Astrocyte (in vitro differentiated cells and primary cell): ENCODE data around the gene LSM4. TPM values are rescaled to one million over a fixed set of nuclear protein-coding genes. Genes with fewer than 3 reads are reported as not detected.

Experiments used
- DNase-seq: peaks from one replicate; pipeline ENCODE4 v3.0.0-alpha.2; 2010; ENCODE audit warnings: low read depth
- FAIRE-seq: peaks from 2 replicates; lab custom pipeline; 2011; peaks lifted over from hg19 to GRCh38; lab: Jason Lieb, UNC
- H2AFZ ChIP-seq: 2 replicates; pipeline ENCODE4 v1.6.0; 2012; ENCODE audit warnings: low read depth, low read length, inconsistent platforms
- H3K27ac ChIP-seq: 2 replicates; pipeline ENCODE4 v1.5.1; 2011; ENCODE audit warnings: low read depth, low read length, inconsistent platforms
- H3K27me3 ChIP-seq: 2 replicates; pipeline ENCODE4 v1.6.0; 2011; ENCODE audit warnings: low read length, inconsistent platforms; ENCODE audit not compliant: insufficient read depth
- H3K36me3 ChIP-seq: 2 replicates; pipeline ENCODE4 v1.5.1; 2011; ENCODE audit warnings: low read length, inconsistent platforms; ENCODE audit not compliant: insufficient read depth
- H3K4me1 ChIP-seq: 2 replicates; pipeline ENCODE4 v1.5.1; 2011; ENCODE audit warnings: low read length, inconsistent platforms; ENCODE audit not compliant: insufficient read depth
- H3K4me2 ChIP-seq: 2 replicates; pipeline ENCODE4 v1.6.0; 2012; ENCODE audit warnings: low read length, inconsistent platforms
- H3K4me3 ChIP-seq: 2 replicates; pipeline ENCODE4 v1.5.1; 2011; ENCODE audit warnings: low read depth, mild to moderate bottlenecking, low read length, inconsistent platforms; ENCODE audit not compliant: insufficient read depth
- H3K79me2 ChIP-seq: 2 replicates; pipeline ENCODE4 v1.6.0; 2012; ENCODE audit warnings: mild to moderate bottlenecking, low read length, inconsistent platforms; ENCODE audit not compliant: insufficient read depth
- H3K9ac ChIP-seq: 2 replicates; pipeline ENCODE4 v1.6.0; 2012; ENCODE audit warnings: mild to moderate bottlenecking, low read length, inconsistent platforms
- H3K9me3 ChIP-seq: 2 replicates; pipeline ENCODE4 v1.5.1; 2012; ENCODE audit warnings: low read depth, mild to moderate bottlenecking, low read length, inconsistent platforms; ENCODE audit not compliant: insufficient read depth
- H4K20me1 ChIP-seq: 2 replicates; pipeline ENCODE4 v1.6.0; 2012; ENCODE audit warnings: low read length, inconsistent platforms; ENCODE audit not compliant: insufficient read depth
- H3K27ac Mint-ChIP-seq: one replicate; pipeline ENCODE4 v1.8.0; 2021; ENCODE audit warnings: mild to moderate bottlenecking, mixed read lengths; ENCODE audit not compliant: unreplicated experiment
- H3K27me3 Mint-ChIP-seq: one replicate; pipeline ENCODE4 v1.8.0; 2021; ENCODE audit warnings: low read depth, mixed read lengths; ENCODE audit not compliant: unreplicated experiment
- H3K36me3 Mint-ChIP-seq: one replicate; pipeline ENCODE4 v1.8.0; 2021; ENCODE audit warnings: low read depth, mixed read lengths; ENCODE audit not compliant: unreplicated experiment
- H3K4me1 Mint-ChIP-seq: one replicate; pipeline ENCODE4 v1.8.0; 2021; ENCODE audit warnings: low read depth, mixed read lengths; ENCODE audit not compliant: unreplicated experiment
- H3K4me3 Mint-ChIP-seq: one replicate; pipeline ENCODE4 v1.8.0; 2021; ENCODE audit warnings: mild to moderate bottlenecking, moderate library complexity, mixed read lengths; ENCODE audit not compliant: unreplicated experiment
- H3K9me3 Mint-ChIP-seq: one replicate; pipeline ENCODE4 v1.8.0; 2021; ENCODE audit warnings: mild to moderate bottlenecking, mixed read lengths; ENCODE audit not compliant: unreplicated experiment
- EZH2 ChIP-seq: IDR thresholded peaks from 2 replicates; pipeline ENCODE4 v1.6.1; 2012; ENCODE audit warnings: mild to moderate bottlenecking, low read length, inconsistent platforms; ENCODE audit not compliant: insufficient read depth
- total RNA-seq: library from RNA; stranded (reverse); gene quantifications from 2 replicates; pipeline ENCODE4 v1.2.1, GENCODE V29; 2021
- TF ChIP-seq, protein P1 (sequence below): IDR thresholded peaks from 2 replicates; pipeline ENCODE4 v1.5.1; 2011; ENCODE audit warnings: low read depth, mild to moderate bottlenecking, inconsistent platforms, low read length, moderate library complexity; ENCODE audit not compliant: insufficient read depth

The LSM4 gene
- total RNA-seq, 1 donor from 2014 or later: 127 TPM

GRCh38 chr19:18265582-18265981 lies 57.3 kb downstream of the LSM4 start:
- Histone ChIP-seq H3K9ac (no peak overlapping the region), H3K4me3 (no peak overlapping the region)
- TF ChIP-seq, protein P1, sequence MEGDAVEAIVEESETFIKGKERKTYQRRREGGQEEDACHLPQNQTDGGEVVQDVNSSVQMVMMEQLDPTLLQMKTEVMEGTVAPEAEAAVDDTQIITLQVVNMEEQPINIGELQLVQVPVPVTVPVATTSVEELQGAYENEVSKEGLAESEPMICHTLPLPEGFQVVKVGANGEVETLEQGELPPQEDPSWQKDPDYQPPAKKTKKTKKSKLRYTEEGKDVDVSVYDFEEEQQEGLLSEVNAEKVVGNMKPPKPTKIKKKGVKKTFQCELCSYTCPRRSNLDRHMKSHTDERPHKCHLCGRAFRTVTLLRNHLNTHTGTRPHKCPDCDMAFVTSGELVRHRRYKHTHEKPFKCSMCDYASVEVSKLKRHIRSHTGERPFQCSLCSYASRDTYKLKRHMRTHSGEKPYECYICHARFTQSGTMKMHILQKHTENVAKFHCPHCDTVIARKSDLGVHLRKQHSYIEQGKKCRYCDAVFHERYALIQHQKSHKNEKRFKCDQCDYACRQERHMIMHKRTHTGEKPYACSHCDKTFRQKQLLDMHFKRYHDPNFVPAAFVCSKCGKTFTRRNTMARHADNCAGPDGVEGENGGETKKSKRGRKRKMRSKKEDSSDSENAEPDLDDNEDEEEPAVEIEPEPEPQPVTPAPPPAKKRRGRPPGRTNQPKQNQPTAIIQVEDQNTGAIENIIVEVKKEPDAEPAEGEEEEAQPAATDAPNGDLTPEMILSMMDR: no peak
- no peak for TF ChIP-seq EZH2

DNA sequence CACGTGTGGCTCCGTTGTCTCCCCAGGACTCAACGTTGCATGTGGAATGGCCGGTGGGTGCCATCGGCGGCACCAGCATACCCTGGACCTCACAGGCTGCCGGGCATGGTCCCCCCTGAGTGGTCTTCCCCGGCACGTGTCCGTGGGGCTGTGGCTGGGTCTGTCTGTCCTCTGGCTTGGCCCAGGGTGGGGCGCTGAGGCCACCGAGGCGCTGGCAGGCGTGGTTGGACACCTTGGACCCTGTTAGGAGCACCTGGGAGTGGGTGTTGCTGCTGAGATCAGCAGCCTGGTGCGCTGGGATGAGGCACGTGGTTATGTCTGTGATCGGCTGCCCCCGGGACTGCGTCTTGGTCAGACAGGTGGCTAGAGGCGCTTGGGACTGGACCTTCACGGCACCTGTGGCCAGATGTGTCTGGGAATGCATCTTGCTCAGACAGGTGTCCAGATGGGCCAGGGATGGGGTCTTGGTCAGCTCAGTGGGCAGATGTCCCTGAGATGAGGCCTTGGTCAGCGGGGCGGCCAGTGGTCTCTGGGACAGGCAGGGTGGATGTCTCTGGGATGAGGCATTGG lies 57.8 kb downstream of the LSM4 start:
- peaks cover 4% of the 10 kb centered on the region for H3K4me1 ChIP-seq
- FAIRE-seq (no peak), DNase-seq (no peak)
- TF ChIP-seq, protein P1: no peak
- TF ChIP-seq EZH2: no peak
- Mint-ChIP-seq H3K4me3 (no peak overlapping the region), H3K4me1 (no peaks in the 10 kb centered on the region), H3K9me3 (peaks cover 7% of the 10 kb centered on the region), H3K27me3 (no peaks in the 10 kb centered on the region), H3K27ac (no peak overlapping the region), H3K36me3 (peaks cover 26% of the 10 kb centered on the region)
- peaks cover 15% of the 10 kb centered on the region for H4K20me1 ChIP-seq
- no peaks in the 10 kb centered on the region for H3K36me3 ChIP-seq
- H3K27me3 ChIP-seq: no peaks in the 10 kb centered on the region
- H3K4me3 ChIP-seq: no peak overlapping the region
- no peak overlapping the region for H2AFZ ChIP-seq
- H3K27ac ChIP-seq: no peak overlapping the region
- H3K9me3 ChIP-seq: no peaks in the 10 kb centered on the region
- H3K9ac ChIP-seq: no peak overlapping the region
- H3K4me2 ChIP-seq: no peak overlapping the region
- H3K79me2 ChIP-seq: no peaks in the 10 kb centered on the region

More at GRCh38 chr19:18265582-18265981, 57.3 kb downstream of the LSM4 start:
- Mint-ChIP-seq H3K9me3 (peaks cover 7% of the 10 kb centered on the region), H3K27ac (no peak overlapping the region), H3K27me3 (no peaks in the 10 kb centered on the region), H3K36me3 (peaks cover 26% of the 10 kb centered on the region), H3K4me1 (no peaks in the 10 kb centered on the region), H3K4me3 (no peak overlapping the region)
- Histone ChIP-seq H3K27me3 (no peaks in the 10 kb centered on the region), H4K20me1 (peaks cover 15% of the 10 kb centered on the region), H3K36me3 (no peaks in the 10 kb centered on the region), H3K4me2 (no peak overlapping the region), H3K9me3 (no peaks in the 10 kb centered on the region), H2AFZ (no peak overlapping the region), H3K4me1 (peaks cover 4% of the 10 kb centered on the region), H3K27ac (no peak overlapping the region), H3K79me2 (no peaks in the 10 kb centered on the region)
- FAIRE-seq: no peak
- no peak for DNase-seq

GRCh38 chr19:18264137-18264854 lies 58.6 kb downstream of the LSM4 start:
- Histone ChIP-seq H4K20me1 (peaks cover 14% of the 10 kb centered on the region), H2AFZ (no peak overlapping the region), H3K4me1 (peaks cover 4% of the 10 kb centered on the region), H3K36me3 (no peaks in the 10 kb centered on the region), H3K27me3 (no peaks in the 10 kb centered on the region), H3K9ac (no peak overlapping the region), H3K4me3 (no peak overlapping the region), H3K79me2 (no peaks in the 10 kb centered on the region), H3K9me3 (no peaks in the 10 kb centered on the region), H3K4me2 (no peak overlapping the region), H3K27ac (no peak overlapping the region)
- no peak overlapping the region for H3K27ac Mint-ChIP-seq
- no peaks in the 10 kb centered on the region for H3K27me3 Mint-ChIP-seq
- H3K36me3 Mint-ChIP-seq: peaks cover 26% of the 10 kb centered on the region
- H3K4me3 Mint-ChIP-seq: no peak overlapping the region
- H3K9me3 Mint-ChIP-seq: peaks cover 7% of the 10 kb centered on the region
- no peak for FAIRE-seq
- DNase-seq: no peak
- H3K4me1 Mint-ChIP-seq: no peaks in the 10 kb centered on the region
- no peak for TF ChIP-seq EZH2
- TF ChIP-seq, protein P1: no peak
